ENCODE measurements around the gene AP5S1.

The AP5S1 gene

DNA sequence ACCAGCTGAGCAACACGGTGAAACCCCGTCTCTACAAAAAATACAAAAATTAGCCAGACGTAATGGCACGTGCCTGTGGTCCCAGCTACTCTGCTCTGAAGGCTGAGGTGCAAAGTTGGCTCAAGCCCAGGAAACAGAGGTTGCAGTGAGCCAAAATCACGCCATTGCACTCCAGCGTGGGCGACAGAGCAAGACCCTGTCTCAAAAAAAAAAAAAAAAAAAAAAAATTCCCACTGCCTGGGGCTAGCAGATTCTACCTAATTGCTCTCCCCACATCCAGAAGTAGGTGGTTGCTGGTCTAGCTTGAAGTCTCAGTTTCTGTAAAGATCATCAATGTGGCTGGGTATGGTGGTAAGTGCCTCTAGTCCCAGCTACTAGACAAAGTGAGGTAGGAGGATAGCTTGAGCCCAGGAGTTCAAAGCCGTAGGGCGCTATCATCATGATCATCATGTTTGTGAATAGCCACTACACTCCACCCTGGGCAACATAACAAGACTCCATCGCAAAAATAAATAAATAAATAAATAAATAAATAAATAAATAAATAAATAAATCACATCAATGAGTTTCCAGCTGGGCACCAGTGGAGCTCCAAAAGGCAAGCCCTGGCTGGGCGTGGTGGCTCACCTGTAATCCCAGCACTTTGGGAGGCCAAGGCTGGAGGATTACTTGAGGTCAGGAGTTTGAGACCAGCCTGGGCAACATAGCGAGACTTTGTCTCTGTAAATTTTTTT lies 6.3 kb upstream of the AP5S1 start:
- H3K27ac ChIP-seq: peak overlapping the region; percentile 79; the same call in 1 of the 2 replicates

DNA sequence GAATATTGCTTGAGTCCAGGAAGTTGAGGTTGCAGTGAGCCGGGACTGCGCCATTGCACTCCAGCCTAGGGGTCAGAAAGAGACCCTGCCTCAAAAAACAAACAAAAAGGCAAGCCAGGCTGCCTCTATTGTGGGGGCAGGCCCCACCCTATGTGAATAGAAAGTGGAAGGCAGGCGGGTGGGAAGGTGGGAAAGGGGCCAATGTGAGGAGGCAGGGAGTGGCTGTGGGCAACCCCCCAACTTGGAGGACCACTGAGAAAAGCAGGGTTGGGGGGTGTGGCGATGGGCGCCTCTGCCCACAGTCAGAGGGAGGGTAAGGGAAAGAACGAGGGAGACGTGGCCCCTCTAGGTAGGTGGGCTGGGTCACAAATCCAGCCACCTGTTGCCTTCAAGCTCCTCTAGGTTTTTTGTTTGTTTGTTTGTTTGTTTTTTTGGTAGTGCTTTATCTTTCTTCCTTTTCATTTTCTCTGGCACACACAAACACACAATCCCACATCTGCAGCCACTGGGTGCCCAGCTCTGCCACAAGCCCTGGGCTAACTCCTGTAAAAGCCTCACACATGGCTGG lies 5.3 kb upstream of the AP5S1 start:
- no peak overlapping the region for H3K27ac ChIP-seq
- no peak for TF ChIP-seq ZFX (IDR thresholded peaks at IDR 0.05)
- TF ChIP-seq, protein P1, sequence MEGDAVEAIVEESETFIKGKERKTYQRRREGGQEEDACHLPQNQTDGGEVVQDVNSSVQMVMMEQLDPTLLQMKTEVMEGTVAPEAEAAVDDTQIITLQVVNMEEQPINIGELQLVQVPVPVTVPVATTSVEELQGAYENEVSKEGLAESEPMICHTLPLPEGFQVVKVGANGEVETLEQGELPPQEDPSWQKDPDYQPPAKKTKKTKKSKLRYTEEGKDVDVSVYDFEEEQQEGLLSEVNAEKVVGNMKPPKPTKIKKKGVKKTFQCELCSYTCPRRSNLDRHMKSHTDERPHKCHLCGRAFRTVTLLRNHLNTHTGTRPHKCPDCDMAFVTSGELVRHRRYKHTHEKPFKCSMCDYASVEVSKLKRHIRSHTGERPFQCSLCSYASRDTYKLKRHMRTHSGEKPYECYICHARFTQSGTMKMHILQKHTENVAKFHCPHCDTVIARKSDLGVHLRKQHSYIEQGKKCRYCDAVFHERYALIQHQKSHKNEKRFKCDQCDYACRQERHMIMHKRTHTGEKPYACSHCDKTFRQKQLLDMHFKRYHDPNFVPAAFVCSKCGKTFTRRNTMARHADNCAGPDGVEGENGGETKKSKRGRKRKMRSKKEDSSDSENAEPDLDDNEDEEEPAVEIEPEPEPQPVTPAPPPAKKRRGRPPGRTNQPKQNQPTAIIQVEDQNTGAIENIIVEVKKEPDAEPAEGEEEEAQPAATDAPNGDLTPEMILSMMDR (conservative IDR thresholded peaks at IDR 0.05): no peak

More for the DNA sequence above, 6.3 kb upstream of the AP5S1 start:
- TF ChIP-seq ZFX (IDR thresholded peaks at IDR 0.05): no peak
- TF ChIP-seq, protein P1 (conservative IDR thresholded peaks at IDR 0.05): no peak

- TF ChIP-seq ZFX (IDR thresholded peaks at IDR 0.05): no peak
- TF ChIP-seq, protein P1 (conservative IDR thresholded peaks at IDR 0.05): no peak
- no peak overlapping the region for H3K27ac ChIP-seq
Measured at GRCh38 chr20:3815703-3816315, 4.5 kb upstream of the AP5S1 start.

GRCh38 chr20:3818155-3819151 lies 1.9 kb upstream of the AP5S1 start:
- TF ChIP-seq, protein P1 (conservative IDR thresholded peaks at IDR 0.05): peak; percentile 70
- TF ChIP-seq ZFX (IDR thresholded peaks at IDR 0.05): no peak
- H3K27ac ChIP-seq: no peak overlapping the region; the same call in 1 of the 2 replicates

DNA sequence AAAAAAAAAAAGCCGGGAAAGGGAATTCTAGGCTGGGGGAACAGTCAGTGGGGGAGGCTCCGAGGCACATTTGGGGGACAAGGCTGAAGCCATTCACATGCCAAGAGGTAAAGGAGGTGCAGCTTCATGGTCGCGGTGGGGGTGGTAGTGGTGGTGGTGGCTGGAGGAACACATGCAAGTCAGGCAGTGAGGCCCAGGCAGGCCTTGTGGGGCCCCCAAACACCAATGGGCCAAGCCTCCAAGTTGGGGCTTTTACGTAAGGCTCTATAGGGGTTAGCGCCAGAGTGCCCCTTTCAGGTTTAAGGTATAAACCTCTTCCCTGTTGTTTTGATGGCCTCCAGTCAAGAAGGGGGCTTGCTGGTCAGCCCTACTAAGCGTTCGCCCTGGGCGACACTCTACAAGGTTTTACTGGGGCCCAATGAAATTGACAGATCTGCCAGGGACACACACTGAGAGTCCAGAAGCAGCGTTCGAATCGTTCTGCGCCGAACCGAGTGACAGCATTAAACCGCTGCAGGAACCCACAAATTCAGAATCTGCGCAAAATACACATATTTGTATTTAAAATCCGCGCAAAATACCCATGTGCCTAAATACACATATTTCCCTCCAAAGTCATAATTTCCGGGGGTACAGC lies 818 bp upstream of the AP5S1 start:
- TF ChIP-seq, protein P1 (conservative IDR thresholded peaks at IDR 0.05): 0 out of 2 replicates have a peak, but pooled peaks have one; percentile 64
- no peak for TF ChIP-seq ZFX (IDR thresholded peaks at IDR 0.05)
- peak overlapping the region; percentile 90 for H3K27ac ChIP-seq

- TF ChIP-seq, protein P1 (conservative IDR thresholded peaks at IDR 0.05): no peak
- TF ChIP-seq ZFX (IDR thresholded peaks at IDR 0.05): no peak
- peak overlapping the region; percentile 90 for H3K27ac ChIP-seq
Measured at GRCh38 chr20:3820901-3821727, 767 bp downstream of the AP5S1 start.
